HUES6 (cell line): Measurements from ENCODE around the gene ARFGEF2.

Source experiments
- H3K27ac ChIP-seq: 2 replicates; pipeline ENCODE4 v1.7.0; 2013; ENCODE audit warnings: low read depth, mild to moderate bottlenecking, low read length, inconsistent platforms
- H3K27me3 ChIP-seq: 2 replicates; pipeline ENCODE4 v1.6.1; 2013; ENCODE audit warnings: low read length; ENCODE audit not compliant: control insufficient read depth, insufficient read depth
- H3K36me3 ChIP-seq: 2 replicates; pipeline ENCODE4 v1.6.1; 2013; ENCODE audit warnings: low read length; ENCODE audit not compliant: control insufficient read depth, insufficient read depth
- H3K4me1 ChIP-seq: 2 replicates; pipeline ENCODE4 v1.6.1; 2013; ENCODE audit warnings: low read length; ENCODE audit not compliant: control insufficient read depth, insufficient read depth
- H3K4me3 ChIP-seq: 2 replicates; pipeline ENCODE4 v1.5.1; 2013; ENCODE audit warnings: low read depth, low read length
- H3K9ac ChIP-seq: one replicate; pipeline ENCODE4 v1.6.1; 2013; ENCODE audit warnings: mild to moderate bottlenecking, low read length
- H3K9me3 ChIP-seq: 2 replicates; pipeline ENCODE4 v1.6.1; 2013; ENCODE audit warnings: low read depth, low read length; ENCODE audit not compliant: control insufficient read depth, insufficient read depth

The ARFGEF2 gene

GRCh38 chr20:48919336-48919881 lies 2.1 kb upstream of the ARFGEF2 start:
- Histone ChIP-seq H3K4me1 (peaks cover 18% of the 10 kb centered on the region; the same call in 1 of the 2 replicates), H3K27me3 (no peaks in the 10 kb centered on the region), H3K9ac (no peak overlapping the region), H3K27ac (no peak overlapping the region), H3K36me3 (no peaks in the 10 kb centered on the region), H3K9me3 (no peaks in the 10 kb centered on the region), H3K4me3 (no peak overlapping the region)

GRCh38 chr20:48919882-48920526 lies 1.5 kb upstream of the ARFGEF2 start:
- Histone ChIP-seq H3K9ac (no peak overlapping the region), H3K4me1 (peaks cover 18% of the 10 kb centered on the region; the same call in 1 of the 2 replicates), H3K36me3 (no peaks in the 10 kb centered on the region), H3K27me3 (no peaks in the 10 kb centered on the region), H3K27ac (no peak overlapping the region), H3K9me3 (no peaks in the 10 kb centered on the region), H3K4me3 (0 out of 2 replicates have a peak overlapping the region, but pooled peaks have one; percentile 86)

- Histone ChIP-seq H3K9me3 (no peaks in the 10 kb centered on the region), H3K27ac (no peak overlapping the region), H3K27me3 (no peaks in the 10 kb centered on the region), H3K36me3 (no peaks in the 10 kb centered on the region), H3K9ac (peak overlapping the region; percentile 67), H3K4me3 (peak overlapping the region; percentile 86), H3K4me1 (peaks cover 18% of the 10 kb centered on the region; the same call in 1 of the 2 replicates)
These were observed 864 bp upstream of the ARFGEF2 start for GRCh38 chr20:48920527-48921167.

- H3K4me1 ChIP-seq = peaks cover 18% of the 10 kb centered on the region; the same call in 1 of the 2 replicates
These were observed 641 bp downstream of the ARFGEF2 start for GRCh38 chr20:48921883-48922820.

GRCh38 chr20:48923149-48923718 lies 1.7 kb downstream of the ARFGEF2 start:
- peaks cover 18% of the 10 kb centered on the region; the same call in 1 of the 2 replicates for H3K4me1 ChIP-seq
- no peak overlapping the region for H3K27ac ChIP-seq
- H3K36me3 ChIP-seq = no peaks in the 10 kb centered on the region
- peak overlapping the region; percentile 86 for H3K4me3 ChIP-seq
- H3K27me3 ChIP-seq = no peaks in the 10 kb centered on the region
- no peaks in the 10 kb centered on the region for H3K9me3 ChIP-seq
- H3K9ac ChIP-seq = no peak overlapping the region

More at GRCh38 chr20:48921883-48922820, 641 bp downstream of the ARFGEF2 start:
- Histone ChIP-seq H3K27me3 (no peaks in the 10 kb centered on the region), H3K9ac (peak overlapping the region; percentile 94), H3K4me3 (peak overlapping the region; percentile 86), H3K27ac (peak overlapping the region; percentile 66), H3K36me3 (no peaks in the 10 kb centered on the region), H3K9me3 (no peaks in the 10 kb centered on the region)

- Histone ChIP-seq H3K36me3 (no peaks in the 10 kb centered on the region), H3K27me3 (no peaks in the 10 kb centered on the region), H3K4me1 (peaks cover 18% of the 10 kb centered on the region; the same call in 1 of the 2 replicates), H3K27ac (no peak overlapping the region), H3K9ac (no peak overlapping the region), H3K9me3 (no peaks in the 10 kb centered on the region), H3K4me3 (no peak overlapping the region)
These were observed 3.2 kb downstream of the ARFGEF2 start for GRCh38 chr20:48924756-48925109.

GRCh38 chr20:48926267-48926666 lies 4.8 kb downstream of the ARFGEF2 start:
- H3K9me3 ChIP-seq = no peaks in the 10 kb centered on the region
- H3K4me1 ChIP-seq = 0 out of 2 replicates have a peak, but pooled peaks cover 11% of the 10 kb centered on the region
- no peak overlapping the region for H3K9ac ChIP-seq
- H3K27me3 ChIP-seq = no peaks in the 10 kb centered on the region
- H3K27ac ChIP-seq = no peak overlapping the region
- no peaks in the 10 kb centered on the region for H3K36me3 ChIP-seq
- H3K4me3 ChIP-seq = no peak overlapping the region

GRCh38 chr20:48926821-48927220 lies 5.3 kb downstream of the ARFGEF2 start:
- Histone ChIP-seq H3K9ac (no peak overlapping the region), H3K27me3 (no peaks in the 10 kb centered on the region)

GRCh38 chr20:48928832-48929725 lies 7.6 kb downstream of the ARFGEF2 start:
- no peaks in the 10 kb centered on the region for H3K36me3 ChIP-seq
- no peaks in the 10 kb centered on the region for H3K27me3 ChIP-seq
- no peaks in the 10 kb centered on the region for H3K9me3 ChIP-seq
- peaks cover 11% of the 10 kb centered on the region; the same call in 1 of the 2 replicates for H3K4me1 ChIP-seq
- H3K9ac ChIP-seq = no peak overlapping the region
- H3K27ac ChIP-seq = no peak overlapping the region
- H3K4me3 ChIP-seq = no peak overlapping the region

More at GRCh38 chr20:48926821-48927220, 5.3 kb downstream of the ARFGEF2 start:
- Histone ChIP-seq H3K27ac (no peak overlapping the region), H3K4me1 (0 out of 2 replicates have a peak, but pooled peaks cover 11% of the 10 kb centered on the region), H3K9me3 (no peaks in the 10 kb centered on the region), H3K36me3 (no peaks in the 10 kb centered on the region), H3K4me3 (no peak overlapping the region)
